GM13977 (cell line): ENCODE measurements around the gene VPS54.

Source experiments
- DNase-seq: peaks from one replicate; pipeline ENCODE4 v3.0.0; 2012; ENCODE audit warnings: low spot score
- in situ Hi-C: fragments of 300-500 bp; cut with MboI; formaldehyde crosslinking; loops from one replicate; pipeline ENCODE4 v1.12.0; 2022; ENCODE audit warnings: low sequenced_read_pairs, low pct_unique_long_range_greater_than_20kb, mixed read lengths, inconsistent platforms; ENCODE audit not compliant: unreplicated experiment
- TF ChIP-seq, protein P1 (sequence below): IDR thresholded peaks from 2 replicates; pipeline ENCODE4 v1.5.1; 2012; ENCODE audit warnings: mild to moderate bottlenecking, control low read depth; ENCODE audit not compliant: insufficient read depth; ENCODE audit errors: extremely low read depth, missing control alignments

The VPS54 gene, protein sequence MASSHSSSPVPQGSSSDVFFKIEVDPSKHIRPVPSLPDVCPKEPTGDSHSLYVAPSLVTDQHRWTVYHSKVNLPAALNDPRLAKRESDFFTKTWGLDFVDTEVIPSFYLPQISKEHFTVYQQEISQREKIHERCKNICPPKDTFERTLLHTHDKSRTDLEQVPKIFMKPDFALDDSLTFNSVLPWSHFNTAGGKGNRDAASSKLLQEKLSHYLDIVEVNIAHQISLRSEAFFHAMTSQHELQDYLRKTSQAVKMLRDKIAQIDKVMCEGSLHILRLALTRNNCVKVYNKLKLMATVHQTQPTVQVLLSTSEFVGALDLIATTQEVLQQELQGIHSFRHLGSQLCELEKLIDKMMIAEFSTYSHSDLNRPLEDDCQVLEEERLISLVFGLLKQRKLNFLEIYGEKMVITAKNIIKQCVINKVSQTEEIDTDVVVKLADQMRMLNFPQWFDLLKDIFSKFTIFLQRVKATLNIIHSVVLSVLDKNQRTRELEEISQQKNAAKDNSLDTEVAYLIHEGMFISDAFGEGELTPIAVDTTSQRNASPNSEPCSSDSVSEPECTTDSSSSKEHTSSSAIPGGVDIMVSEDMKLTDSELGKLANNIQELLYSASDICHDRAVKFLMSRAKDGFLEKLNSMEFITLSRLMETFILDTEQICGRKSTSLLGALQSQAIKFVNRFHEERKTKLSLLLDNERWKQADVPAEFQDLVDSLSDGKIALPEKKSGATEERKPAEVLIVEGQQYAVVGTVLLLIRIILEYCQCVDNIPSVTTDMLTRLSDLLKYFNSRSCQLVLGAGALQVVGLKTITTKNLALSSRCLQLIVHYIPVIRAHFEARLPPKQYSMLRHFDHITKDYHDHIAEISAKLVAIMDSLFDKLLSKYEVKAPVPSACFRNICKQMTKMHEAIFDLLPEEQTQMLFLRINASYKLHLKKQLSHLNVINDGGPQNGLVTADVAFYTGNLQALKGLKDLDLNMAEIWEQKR

DNA sequence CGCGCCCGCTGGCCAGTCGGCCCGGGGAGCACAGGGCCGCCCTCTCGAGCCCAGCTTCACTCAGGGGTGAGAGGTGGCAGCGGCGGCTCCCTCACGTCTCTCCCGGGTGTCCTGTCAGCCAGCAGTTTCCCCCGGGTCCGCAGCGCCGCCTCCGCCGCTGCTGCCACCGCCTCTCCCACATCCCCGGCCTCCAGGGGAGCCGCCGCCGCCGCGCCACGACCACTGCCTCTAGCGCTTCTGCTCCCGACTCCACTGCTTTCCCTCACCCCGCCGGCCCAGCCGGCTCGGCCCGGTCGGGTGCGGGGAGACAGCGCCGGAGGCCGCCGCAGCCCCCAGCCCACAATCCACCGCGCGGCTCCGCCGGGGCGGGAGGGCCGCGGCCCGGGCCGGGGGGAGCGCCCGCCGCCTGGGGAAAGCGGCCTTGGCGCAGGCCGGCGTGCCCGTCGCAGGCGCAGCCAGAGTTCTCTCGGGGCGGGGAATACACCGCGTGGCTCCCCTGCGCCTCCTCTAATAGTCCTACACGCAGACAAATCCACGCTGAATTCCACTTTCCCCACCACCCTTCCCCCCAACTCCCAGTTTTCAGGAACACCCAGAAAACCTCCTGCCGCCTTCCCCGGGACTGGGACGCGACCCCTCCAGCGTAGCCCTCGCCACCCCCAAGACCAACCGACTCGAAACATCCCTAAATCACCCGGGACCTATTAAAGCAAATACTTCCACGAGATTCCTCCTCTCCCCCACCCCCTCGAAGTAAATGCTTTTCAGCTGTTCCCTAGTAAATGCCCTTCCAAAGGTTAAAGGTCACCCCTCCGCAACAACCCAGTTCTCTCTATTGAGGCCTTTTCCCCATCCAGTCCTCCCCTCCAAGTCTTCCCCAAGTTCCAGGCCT, at the start of gene VPS54:
VPS54 (minus strand) TSS at position 346 of the 892 bp plus-strand sequence. CDS start 35,429 bp downstream, outside the sequence.
- in situ Hi-C loops = no loop called here
- TF ChIP-seq, protein P1, sequence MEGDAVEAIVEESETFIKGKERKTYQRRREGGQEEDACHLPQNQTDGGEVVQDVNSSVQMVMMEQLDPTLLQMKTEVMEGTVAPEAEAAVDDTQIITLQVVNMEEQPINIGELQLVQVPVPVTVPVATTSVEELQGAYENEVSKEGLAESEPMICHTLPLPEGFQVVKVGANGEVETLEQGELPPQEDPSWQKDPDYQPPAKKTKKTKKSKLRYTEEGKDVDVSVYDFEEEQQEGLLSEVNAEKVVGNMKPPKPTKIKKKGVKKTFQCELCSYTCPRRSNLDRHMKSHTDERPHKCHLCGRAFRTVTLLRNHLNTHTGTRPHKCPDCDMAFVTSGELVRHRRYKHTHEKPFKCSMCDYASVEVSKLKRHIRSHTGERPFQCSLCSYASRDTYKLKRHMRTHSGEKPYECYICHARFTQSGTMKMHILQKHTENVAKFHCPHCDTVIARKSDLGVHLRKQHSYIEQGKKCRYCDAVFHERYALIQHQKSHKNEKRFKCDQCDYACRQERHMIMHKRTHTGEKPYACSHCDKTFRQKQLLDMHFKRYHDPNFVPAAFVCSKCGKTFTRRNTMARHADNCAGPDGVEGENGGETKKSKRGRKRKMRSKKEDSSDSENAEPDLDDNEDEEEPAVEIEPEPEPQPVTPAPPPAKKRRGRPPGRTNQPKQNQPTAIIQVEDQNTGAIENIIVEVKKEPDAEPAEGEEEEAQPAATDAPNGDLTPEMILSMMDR = no peak
- DNase-seq = peak; percentile 77

DNA sequence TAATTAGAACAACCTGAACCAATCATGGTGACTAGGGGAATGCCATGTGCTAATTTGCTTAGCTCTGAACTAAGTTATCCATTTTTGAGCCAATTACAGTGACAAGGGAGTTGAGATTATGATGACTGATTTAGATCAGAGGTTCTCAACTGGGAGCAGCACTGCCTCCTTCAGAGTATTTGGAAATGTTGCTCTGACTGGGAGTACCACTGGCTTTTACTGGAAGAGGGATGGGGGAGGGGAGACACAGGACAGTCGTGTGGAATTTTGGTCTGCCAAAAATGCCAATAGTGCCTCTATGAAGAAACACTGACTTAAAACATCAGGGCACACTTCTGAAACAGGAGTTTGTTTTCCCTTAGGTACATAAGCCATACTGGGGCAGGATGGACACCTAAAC, 48.1 kb upstream of the VPS54 start:
- in situ Hi-C loops = no loop called here
- no peak for DNase-seq
- TF ChIP-seq, protein P1 = no peak

DNA sequence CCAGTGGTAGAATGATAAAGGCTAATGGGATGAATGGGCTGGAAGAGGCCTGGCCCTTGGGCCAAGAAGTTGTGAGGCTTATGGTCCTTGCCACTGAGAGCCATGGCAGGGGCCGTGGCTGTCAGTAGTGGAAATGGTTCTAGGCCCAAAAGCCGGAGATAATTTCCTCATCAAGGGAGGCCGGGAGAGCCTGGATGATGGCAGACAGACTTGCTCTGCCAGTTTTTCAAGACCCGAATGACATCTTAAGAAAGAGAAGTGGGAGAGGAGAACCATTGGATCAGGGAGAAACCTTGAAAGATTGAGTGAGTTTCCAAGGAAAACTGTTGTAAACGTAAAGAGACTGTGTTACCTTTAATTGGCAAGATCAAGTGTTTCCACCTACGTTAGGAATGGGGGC, 46.3 kb upstream of the VPS54 start:
- in situ Hi-C loops = no loop called here
- TF ChIP-seq, protein P1 = no peak
- DNase-seq = no peak

DNA sequence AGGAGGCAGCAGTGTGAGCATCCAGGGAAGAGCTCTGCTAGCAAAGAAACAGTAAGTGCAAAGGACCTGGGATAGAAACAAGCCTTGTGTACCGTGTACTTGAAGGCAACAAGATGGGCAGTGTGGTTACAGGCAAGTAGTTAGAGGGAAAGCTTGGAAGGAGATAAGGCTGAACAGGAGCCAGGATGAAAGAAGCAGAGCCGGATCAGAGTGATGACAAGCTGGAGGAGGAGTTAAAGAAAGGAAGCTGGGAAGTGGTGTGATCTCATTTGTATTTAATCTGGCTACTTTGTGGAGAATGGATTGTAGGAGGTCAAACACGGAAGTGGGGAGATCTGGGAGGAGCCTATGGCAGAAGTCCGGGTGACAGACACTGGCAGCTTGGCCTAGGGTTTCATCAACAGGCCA, 44.7 kb upstream of the VPS54 start:
- no peak for DNase-seq
- in situ Hi-C loops = no loop called here
- TF ChIP-seq, protein P1 = no peak

DNA sequence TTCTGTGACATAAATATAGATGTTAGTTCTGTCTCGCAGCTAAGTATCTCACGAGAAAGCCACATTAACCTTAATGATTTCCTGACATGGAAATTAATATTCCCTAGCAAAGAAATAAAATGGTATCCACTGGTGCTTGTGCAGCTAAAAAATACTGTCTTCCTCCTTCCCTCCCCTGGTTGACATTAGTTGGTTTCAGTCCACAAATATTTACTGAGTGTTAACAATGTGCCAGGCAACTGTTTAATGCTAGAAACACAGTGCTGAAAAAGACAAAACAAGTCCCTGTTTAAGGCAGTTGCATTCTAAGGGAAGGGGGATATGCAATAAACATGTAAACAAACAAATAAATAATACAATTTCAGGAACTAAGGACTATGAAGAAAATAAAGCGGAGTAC, 44.2 kb upstream of the VPS54 start:
- DNase-seq = no peak
- in situ Hi-C loops = no loop called here
- TF ChIP-seq, protein P1 = no peak

DNA sequence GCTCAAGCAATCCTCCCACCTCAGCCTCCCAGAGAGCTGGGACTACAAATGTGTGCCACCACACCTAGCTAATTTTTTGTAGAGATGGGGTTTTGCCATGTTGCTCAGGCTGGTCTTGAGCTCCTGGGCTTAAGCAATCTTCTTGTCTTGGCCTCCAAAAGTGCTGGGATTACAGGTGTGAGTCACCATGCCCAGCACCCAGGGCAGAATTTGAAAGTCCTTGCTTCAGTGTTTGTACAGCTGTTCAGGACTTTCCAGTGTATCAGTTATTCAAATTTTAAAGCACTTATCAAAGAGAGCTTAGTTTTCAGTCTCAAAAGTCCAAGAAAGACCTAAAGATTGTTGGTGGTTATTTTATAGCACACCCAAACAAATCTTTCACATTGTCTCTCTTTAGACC, 43.6 kb upstream of the VPS54 start:
- TF ChIP-seq, protein P1 = no peak
- in situ Hi-C loops = no loop called here
- DNase-seq = no peak
